H9 (cell line): ENCODE data around the gene NCBP2L. TPM values are rescaled to one million over a fixed set of nuclear protein-coding genes. Genes with fewer than 3 reads are reported as not detected.

Experiments
- DNase-seq: peaks from one replicate; pipeline ENCODE4 v3.0.0-alpha.2; 2017
- H2AFZ ChIP-seq: one replicate; pipeline ENCODE4 v1.6.1; 2013; ENCODE audit warnings: mild to moderate bottlenecking, low read length, control low read depth, moderate library complexity
- H2AK5ac ChIP-seq: 2 replicates; pipeline ENCODE4 v1.6.1; 2013; ENCODE audit warnings: low read length, control low read depth, mixed read lengths; ENCODE audit not compliant: insufficient read length
- H2BK120ac ChIP-seq: one replicate; pipeline ENCODE4 v1.6.1; 2013; ENCODE audit warnings: low read depth, mild to moderate bottlenecking, low read length, control low read depth, inconsistent platforms; ENCODE audit not compliant: poor library complexity, severe bottlenecking
- H2BK12ac ChIP-seq: 2 replicates; pipeline ENCODE4 v1.6.1; 2013; ENCODE audit warnings: low read length, control low read depth, mixed read lengths, low read depth; ENCODE audit not compliant: insufficient read length
- H2BK15ac ChIP-seq: 2 replicates; pipeline ENCODE4 v1.6.1; 2013; ENCODE audit warnings: low read depth, low read length, control low read depth
- H2BK20ac ChIP-seq: one replicate; pipeline ENCODE4 v1.6.1; 2013; ENCODE audit warnings: low read depth, mild to moderate bottlenecking, low read length, control low read depth, inconsistent platforms; ENCODE audit not compliant: poor library complexity, severe bottlenecking
- H2BK5ac ChIP-seq: 2 replicates; pipeline ENCODE4 v1.6.1; 2013; ENCODE audit warnings: low read length, control low read depth, mixed read lengths; ENCODE audit not compliant: insufficient read length
- H3K14ac ChIP-seq: 2 replicates; pipeline ENCODE4 v1.6.1; 2013; ENCODE audit warnings: low read length, control low read depth; ENCODE audit not compliant: insufficient read depth
- H3K18ac ChIP-seq: 2 replicates; pipeline ENCODE4 v1.6.1; 2013; ENCODE audit warnings: low read depth, mild to moderate bottlenecking, mixed read lengths, low read length, control low read depth; ENCODE audit not compliant: insufficient read length
- H3K23ac ChIP-seq: 2 replicates; pipeline ENCODE4 v1.6.1; 2013; ENCODE audit warnings: low read length, control low read depth, mixed read lengths, low read depth; ENCODE audit not compliant: insufficient read length
- H3K23me2 ChIP-seq: 2 replicates; pipeline ENCODE4 v1.6.1; 2013; ENCODE audit warnings: low read depth, mild to moderate bottlenecking, mixed read lengths, low read length, control low read depth; ENCODE audit not compliant: insufficient read length, poor library complexity, severe bottlenecking
- H3K27ac ChIP-seq: 2 replicates; pipeline ENCODE4 v1.5.1; 2013; ENCODE audit warnings: low read length, control low read depth, mixed read lengths, low read depth; ENCODE audit not compliant: insufficient read length
- H3K27me3 ChIP-seq: 2 replicates; pipeline ENCODE4 v1.6.1; 2013; ENCODE audit warnings: low read length, control low read depth, inconsistent platforms; ENCODE audit not compliant: insufficient read depth
- H3K4ac ChIP-seq: 2 replicates; pipeline ENCODE4 v1.6.1; 2013; ENCODE audit warnings: low read depth, mild to moderate bottlenecking, control low read depth, inconsistent platforms, low read length, moderate library complexity
- H3K4me1 ChIP-seq: 2 replicates; pipeline ENCODE4 v1.6.1; 2013; ENCODE audit warnings: low read length, control low read depth, inconsistent platforms; ENCODE audit not compliant: insufficient read depth
- H3K4me2 ChIP-seq: 2 replicates; pipeline ENCODE4 v1.6.1; 2013; ENCODE audit warnings: low read length, control low read depth, mixed read lengths; ENCODE audit not compliant: insufficient read length, insufficient read depth
- H3K56ac ChIP-seq: 2 replicates; pipeline ENCODE4 v1.6.1; 2013; ENCODE audit warnings: low read depth, mild to moderate bottlenecking, mixed read lengths, low read length, control low read depth; ENCODE audit not compliant: insufficient read length
- H3K79me1 ChIP-seq: 2 replicates; pipeline ENCODE4 v1.6.1; 2013; ENCODE audit warnings: low read depth, mild to moderate bottlenecking, moderate library complexity, low read length, control low read depth, inconsistent platforms; ENCODE audit not compliant: insufficient read depth, poor library complexity, severe bottlenecking
- H3K79me2 ChIP-seq: 2 replicates; pipeline ENCODE4 v1.6.1; 2013; ENCODE audit warnings: low read length, control low read depth, inconsistent platforms; ENCODE audit not compliant: insufficient read depth
- H3K9ac ChIP-seq: 2 replicates; pipeline ENCODE4 v1.6.1; 2013; ENCODE audit warnings: low read length, control low read depth, mixed read lengths; ENCODE audit not compliant: insufficient read length; ENCODE audit errors: extremely low read depth
- H3K9me3 ChIP-seq: one replicate; pipeline ENCODE4 v1.6.1; 2013; ENCODE audit warnings: low read depth, low read length, inconsistent platforms; ENCODE audit not compliant: control insufficient read depth
- H3T11ph ChIP-seq: one replicate; pipeline ENCODE4 v1.6.1; 2013; ENCODE audit warnings: mild to moderate bottlenecking, low read length, control low read depth, inconsistent platforms
- H4K20me1 ChIP-seq: one replicate; pipeline ENCODE4 v1.6.1; 2013; ENCODE audit not compliant: control insufficient read depth, insufficient read length, insufficient read depth
- H4K5ac ChIP-seq: 2 replicates; pipeline ENCODE4 v1.6.1; 2013; ENCODE audit warnings: low read depth, mild to moderate bottlenecking, mixed read lengths, low read length, control low read depth; ENCODE audit not compliant: insufficient read length
- H4K8ac ChIP-seq: replicated peaks from 2 replicates; pipeline ENCODE4 v1.6.1; 2013; ENCODE audit warnings: low read length, control low read depth, mixed read lengths, low read depth; ENCODE audit not compliant: insufficient read length
- H4K91ac ChIP-seq: 2 replicates; pipeline ENCODE4 v1.6.1; 2013; ENCODE audit warnings: low read depth, mild to moderate bottlenecking, moderate library complexity, mixed read lengths, low read length, control low read depth; ENCODE audit not compliant: insufficient read length
- H3K27ac Mint-ChIP-seq, 3 experiments: 2 replicates in 2 of 3; 3 replicates in 1 of 3; pipeline ENCODE4 v1.8.0; 2020 to 2021; ENCODE audit warnings: mixed read lengths in 3 of 3, mild to moderate bottlenecking in 1 of 3, moderate library complexity in 1 of 3
- H3K27me3 Mint-ChIP-seq: 2 replicates; pipeline ENCODE4 v1.8.0; 2021; ENCODE audit warnings: low read depth, mild to moderate bottlenecking, moderate library complexity, mixed read lengths
- H3K36me3 Mint-ChIP-seq, 3 experiments: 2 replicates in 2 of 3; 3 replicates in 1 of 3; pipeline ENCODE4 v1.8.0; 2020 to 2021; ENCODE audit warnings: low read depth in 3 of 3, mixed read lengths in 3 of 3; ENCODE audit not compliant: insufficient read depth in 1 of 3
- H3K4me1 Mint-ChIP-seq, 2 experiments: 2 replicates each; pipeline ENCODE4 v1.8.0; 2020; ENCODE audit warnings: mixed read lengths in 2 of 2
- H3K4me3 Mint-ChIP-seq, 2 experiments: 2 replicates in 1 of 2; 3 replicates in 1 of 2; pipeline ENCODE4 v1.8.0; 2020 to 2021; ENCODE audit warnings: mild to moderate bottlenecking in 2 of 2, mixed read lengths in 2 of 2, moderate library complexity in 1 of 2
- H3K9me3 Mint-ChIP-seq, 2 experiments: 2 replicates in 1 of 2; 3 replicates in 1 of 2; pipeline ENCODE4 v1.8.0; 2020; ENCODE audit warnings: mild to moderate bottlenecking in 2 of 2, mixed read lengths in 2 of 2, moderate library complexity in 1 of 2
- WGBS: extraction: QIAGEN DNeasy Blood & Tissue Kit; methylation state at CpG from one replicate; pipeline ENCODE4 v1.1.7; 2013; ENCODE audit warnings: missing lambda C conversion rate, low lambda C conversion rate, mixed read lengths; ENCODE audit not compliant: insufficient read length; ENCODE audit errors: extremely low coverage; 5-methylcytosine and 5-hydroxymethylcytosine counted together
- total RNA-seq: library from RNA; stranded (reverse); gene quantifications from 2 replicates; pipeline ENCODE4 v1.2.1, GENCODE V29; 2021
- TF ChIP-seq, protein P1 (sequence below): fragments of 200-600 bp; sonication (generic); conservative IDR thresholded peaks from 3 replicates; pipeline ENCODE4 v1.8.0; 2021; ENCODE audit warnings: antibody characterized with exemption, mild to moderate bottlenecking

NCBP2L gene
- total RNA-seq, 1 experiment from 2014 or later = not detected

DNA sequence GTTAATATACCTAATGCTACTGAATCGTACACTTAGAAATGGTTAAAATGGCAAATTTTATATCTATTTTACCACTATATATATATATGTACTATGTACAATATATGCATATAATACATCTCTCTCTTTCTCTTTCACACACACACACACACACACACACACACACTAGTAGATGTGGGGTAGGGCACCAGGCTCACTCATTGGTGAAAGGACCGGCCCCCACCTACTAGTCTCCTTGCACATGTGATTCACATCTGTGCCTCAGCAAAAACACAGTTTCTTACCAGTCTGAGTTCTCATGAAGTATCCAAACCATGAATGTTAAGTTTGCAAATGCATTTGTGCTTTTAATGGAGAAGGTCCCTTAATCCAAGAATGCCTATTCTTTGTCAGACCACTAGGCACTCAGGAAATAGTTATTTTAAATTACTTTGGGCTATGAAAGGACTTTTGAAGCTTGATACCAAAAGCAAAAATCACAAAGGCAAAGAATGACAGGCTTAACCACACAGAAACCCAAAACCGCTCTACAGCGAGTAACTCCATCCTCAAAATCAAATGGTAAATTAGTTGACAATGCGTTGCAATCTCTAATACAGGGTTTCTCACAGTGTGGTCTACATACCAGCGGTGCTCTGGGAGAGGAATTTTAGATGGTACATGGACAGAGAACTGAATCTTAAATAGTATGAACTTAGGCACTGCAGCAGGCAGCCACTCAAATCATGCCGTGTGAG is 7.8 kb upstream of the NCBP2L start:
- no CpG with 5 or more reads among the region's 7 CpGs for WGBS

More for the DNA sequence above, 7.8 kb upstream of the NCBP2L start:
- no peak overlapping the region for H2BK120ac ChIP-seq
- Mint-ChIP-seq H3K9me3 (peaks cover 0 to 34% of the 10 kb centered on the region in 2 experiments; a peak in 2 of 5 replicates), H3K36me3 (no peaks in the 10 kb centered on the region), H3K27me3 (peaks cover 20% of the 10 kb centered on the region), H3K4me1 (peaks cover 9 to 23% of the 10 kb centered on the region in 2 experiments), H3K27ac (no peak overlapping the region), H3K4me3 (no peak overlapping the region)
- no peak overlapping the region for H3K18ac ChIP-seq
- peaks cover 10% of the 10 kb centered on the region for H3K27me3 ChIP-seq
- DNase-seq = no peak
- no peak overlapping the region for H3K23ac ChIP-seq
- no peaks in the 10 kb centered on the region for H3K9me3 ChIP-seq
- H2BK20ac ChIP-seq = no peak overlapping the region
- H4K8ac ChIP-seq = no peak overlapping the region
- H2AFZ ChIP-seq = no peak overlapping the region
- no peak overlapping the region for H3K4ac ChIP-seq
- H4K20me1 ChIP-seq = no peaks in the 10 kb centered on the region
- H3T11ph ChIP-seq = no peak overlapping the region
- H3K23me2 ChIP-seq = no peaks in the 10 kb centered on the region
- no peak overlapping the region for H3K9ac ChIP-seq
- H3K56ac ChIP-seq = no peak overlapping the region
- no peak overlapping the region for H4K91ac ChIP-seq
- TF ChIP-seq, protein P1, sequence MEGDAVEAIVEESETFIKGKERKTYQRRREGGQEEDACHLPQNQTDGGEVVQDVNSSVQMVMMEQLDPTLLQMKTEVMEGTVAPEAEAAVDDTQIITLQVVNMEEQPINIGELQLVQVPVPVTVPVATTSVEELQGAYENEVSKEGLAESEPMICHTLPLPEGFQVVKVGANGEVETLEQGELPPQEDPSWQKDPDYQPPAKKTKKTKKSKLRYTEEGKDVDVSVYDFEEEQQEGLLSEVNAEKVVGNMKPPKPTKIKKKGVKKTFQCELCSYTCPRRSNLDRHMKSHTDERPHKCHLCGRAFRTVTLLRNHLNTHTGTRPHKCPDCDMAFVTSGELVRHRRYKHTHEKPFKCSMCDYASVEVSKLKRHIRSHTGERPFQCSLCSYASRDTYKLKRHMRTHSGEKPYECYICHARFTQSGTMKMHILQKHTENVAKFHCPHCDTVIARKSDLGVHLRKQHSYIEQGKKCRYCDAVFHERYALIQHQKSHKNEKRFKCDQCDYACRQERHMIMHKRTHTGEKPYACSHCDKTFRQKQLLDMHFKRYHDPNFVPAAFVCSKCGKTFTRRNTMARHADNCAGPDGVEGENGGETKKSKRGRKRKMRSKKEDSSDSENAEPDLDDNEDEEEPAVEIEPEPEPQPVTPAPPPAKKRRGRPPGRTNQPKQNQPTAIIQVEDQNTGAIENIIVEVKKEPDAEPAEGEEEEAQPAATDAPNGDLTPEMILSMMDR = no peak
- no peak overlapping the region for H2BK15ac ChIP-seq
- H2BK12ac ChIP-seq = no peak overlapping the region
- H3K79me1 ChIP-seq = no peaks in the 10 kb centered on the region
- H3K4me1 ChIP-seq = peaks cover 6% of the 10 kb centered on the region; the same call in 1 of the 2 replicates
- H2BK5ac ChIP-seq = no peak overlapping the region
- no peak overlapping the region for H4K5ac ChIP-seq
- H2AK5ac ChIP-seq = no peak overlapping the region
- no peak overlapping the region for H3K4me2 ChIP-seq
- H3K14ac ChIP-seq = no peak overlapping the region
- no peaks in the 10 kb centered on the region for H3K79me2 ChIP-seq
- no peak overlapping the region for H3K27ac ChIP-seq
